Astrocyte (in vitro differentiated cells and primary cell): ENCODE results near the gene UST. TPM values are rescaled to one million over a fixed set of nuclear protein-coding genes. Genes with fewer than 3 reads are reported as not detected.

Experiments
- DNase-seq: peaks from one replicate; pipeline ENCODE4 v3.0.0-alpha.2; 2010; ENCODE audit warnings: low read depth
- FAIRE-seq: peaks from 2 replicates; lab custom pipeline; 2011; peaks lifted over from hg19 to GRCh38; lab: Jason Lieb, UNC
- H2AFZ ChIP-seq: 2 replicates; pipeline ENCODE4 v1.6.0; 2012; ENCODE audit warnings: low read depth, low read length, inconsistent platforms
- H3K27ac ChIP-seq: 2 replicates; pipeline ENCODE4 v1.5.1; 2011; ENCODE audit warnings: low read depth, low read length, inconsistent platforms
- H3K27me3 ChIP-seq: 2 replicates; pipeline ENCODE4 v1.6.0; 2011; ENCODE audit warnings: low read length, inconsistent platforms; ENCODE audit not compliant: insufficient read depth
- H3K36me3 ChIP-seq: 2 replicates; pipeline ENCODE4 v1.5.1; 2011; ENCODE audit warnings: low read length, inconsistent platforms; ENCODE audit not compliant: insufficient read depth
- H3K4me1 ChIP-seq: 2 replicates; pipeline ENCODE4 v1.5.1; 2011; ENCODE audit warnings: low read length, inconsistent platforms; ENCODE audit not compliant: insufficient read depth
- H3K4me2 ChIP-seq: 2 replicates; pipeline ENCODE4 v1.6.0; 2012; ENCODE audit warnings: low read length, inconsistent platforms
- H3K4me3 ChIP-seq: 2 replicates; pipeline ENCODE4 v1.5.1; 2011; ENCODE audit warnings: low read depth, mild to moderate bottlenecking, low read length, inconsistent platforms; ENCODE audit not compliant: insufficient read depth
- H3K79me2 ChIP-seq: 2 replicates; pipeline ENCODE4 v1.6.0; 2012; ENCODE audit warnings: mild to moderate bottlenecking, low read length, inconsistent platforms; ENCODE audit not compliant: insufficient read depth
- H3K9ac ChIP-seq: 2 replicates; pipeline ENCODE4 v1.6.0; 2012; ENCODE audit warnings: mild to moderate bottlenecking, low read length, inconsistent platforms
- H3K9me3 ChIP-seq: 2 replicates; pipeline ENCODE4 v1.5.1; 2012; ENCODE audit warnings: low read depth, mild to moderate bottlenecking, low read length, inconsistent platforms; ENCODE audit not compliant: insufficient read depth
- H4K20me1 ChIP-seq: 2 replicates; pipeline ENCODE4 v1.6.0; 2012; ENCODE audit warnings: low read length, inconsistent platforms; ENCODE audit not compliant: insufficient read depth
- H3K27ac Mint-ChIP-seq: one replicate; pipeline ENCODE4 v1.8.0; 2021; ENCODE audit warnings: mild to moderate bottlenecking, mixed read lengths; ENCODE audit not compliant: unreplicated experiment
- H3K27me3 Mint-ChIP-seq: one replicate; pipeline ENCODE4 v1.8.0; 2021; ENCODE audit warnings: low read depth, mixed read lengths; ENCODE audit not compliant: unreplicated experiment
- H3K36me3 Mint-ChIP-seq: one replicate; pipeline ENCODE4 v1.8.0; 2021; ENCODE audit warnings: low read depth, mixed read lengths; ENCODE audit not compliant: unreplicated experiment
- H3K4me1 Mint-ChIP-seq: one replicate; pipeline ENCODE4 v1.8.0; 2021; ENCODE audit warnings: low read depth, mixed read lengths; ENCODE audit not compliant: unreplicated experiment
- H3K4me3 Mint-ChIP-seq: one replicate; pipeline ENCODE4 v1.8.0; 2021; ENCODE audit warnings: mild to moderate bottlenecking, moderate library complexity, mixed read lengths; ENCODE audit not compliant: unreplicated experiment
- H3K9me3 Mint-ChIP-seq: one replicate; pipeline ENCODE4 v1.8.0; 2021; ENCODE audit warnings: mild to moderate bottlenecking, mixed read lengths; ENCODE audit not compliant: unreplicated experiment
- CTCF ChIP-seq: IDR thresholded peaks from 2 replicates; pipeline ENCODE4 v1.5.1; 2011; ENCODE audit warnings: low read depth, mild to moderate bottlenecking, inconsistent platforms, low read length, moderate library complexity; ENCODE audit not compliant: insufficient read depth
- EZH2 ChIP-seq: IDR thresholded peaks from 2 replicates; pipeline ENCODE4 v1.6.1; 2012; ENCODE audit warnings: mild to moderate bottlenecking, low read length, inconsistent platforms; ENCODE audit not compliant: insufficient read depth
- total RNA-seq: library from RNA; stranded (reverse); gene quantifications from 2 replicates; pipeline ENCODE4 v1.2.1, GENCODE V29; 2021

UST gene
- total RNA-seq, 1 donor from 2014 or later = 15.3 TPM

- H3K79me2 ChIP-seq = peaks cover 22% of the 10 kb centered on the region
- H3K4me1 Mint-ChIP-seq = peaks cover 9% of the 10 kb centered on the region
- H3K27ac ChIP-seq = no peak overlapping the region
- H3K9me3 Mint-ChIP-seq = no peaks in the 10 kb centered on the region
- no peaks in the 10 kb centered on the region for H3K9me3 ChIP-seq
- H4K20me1 ChIP-seq = peaks cover 33% of the 10 kb centered on the region
- H3K27ac Mint-ChIP-seq = no peak overlapping the region
- no peak overlapping the region for H3K4me3 Mint-ChIP-seq
- H2AFZ ChIP-seq = no peak overlapping the region
- H3K4me2 ChIP-seq = no peak overlapping the region
- H3K4me3 ChIP-seq = no peak overlapping the region
- H3K9ac ChIP-seq = no peak overlapping the region
- no peaks in the 10 kb centered on the region for H3K27me3 ChIP-seq
- no peaks in the 10 kb centered on the region for H3K36me3 Mint-ChIP-seq
- no peaks in the 10 kb centered on the region for H3K27me3 Mint-ChIP-seq
- no peaks in the 10 kb centered on the region for H3K36me3 ChIP-seq
- peaks cover 5% of the 10 kb centered on the region for H3K4me1 ChIP-seq
- DNase-seq (no peak), FAIRE-seq (no peak)
- TF ChIP-seq EZH2 = no peak
- no peak for TF ChIP-seq CTCF
These were observed 23.8 kb downstream of the UST start for GRCh38 chr6:148770408-148771211.

GRCh38 chr6:148771212-148771601 is 24.4 kb downstream of the UST start:
- no peak overlapping the region for H3K9ac ChIP-seq
- Mint-ChIP-seq H3K27ac (no peak overlapping the region), H3K9me3 (no peaks in the 10 kb centered on the region), H3K4me1 (peaks cover 11% of the 10 kb centered on the region), H3K27me3 (no peaks in the 10 kb centered on the region), H3K36me3 (no peaks in the 10 kb centered on the region), H3K4me3 (no peak overlapping the region)
- DNase-seq = no peak
- no peak overlapping the region for H3K27ac ChIP-seq
- no peaks in the 10 kb centered on the region for H3K9me3 ChIP-seq
- H2AFZ ChIP-seq = no peak overlapping the region
- H4K20me1 ChIP-seq = peaks cover 28% of the 10 kb centered on the region
- no peak overlapping the region for H3K4me3 ChIP-seq
- no peak overlapping the region for H3K4me2 ChIP-seq
- H3K36me3 ChIP-seq = no peaks in the 10 kb centered on the region
- no peak for FAIRE-seq
- TF ChIP-seq EZH2 (no peak), CTCF (no peak)
- H3K27me3 ChIP-seq = no peaks in the 10 kb centered on the region
- H3K79me2 ChIP-seq = peaks cover 19% of the 10 kb centered on the region
- H3K4me1 ChIP-seq = peaks cover 5% of the 10 kb centered on the region
